Astrocyte (in vitro differentiated cells and primary cell): ENCODE measurements around the gene CAVIN4. TPM values are rescaled to one million over a fixed set of nuclear protein-coding genes. Genes with fewer than 3 reads are reported as not detected.

Source experiments
- DNase-seq: peaks from one replicate; pipeline ENCODE4 v3.0.0-alpha.2; 2010; ENCODE audit warnings: low read depth
- FAIRE-seq: peaks from 2 replicates; lab custom pipeline; 2011; peaks lifted over from hg19 to GRCh38; lab: Jason Lieb, UNC
- H2AFZ ChIP-seq: 2 replicates; pipeline ENCODE4 v1.6.0; 2012; ENCODE audit warnings: low read depth, low read length, inconsistent platforms
- H3K27ac ChIP-seq: 2 replicates; pipeline ENCODE4 v1.5.1; 2011; ENCODE audit warnings: low read depth, low read length, inconsistent platforms
- H3K27me3 ChIP-seq: 2 replicates; pipeline ENCODE4 v1.6.0; 2011; ENCODE audit warnings: low read length, inconsistent platforms; ENCODE audit not compliant: insufficient read depth
- H3K36me3 ChIP-seq: 2 replicates; pipeline ENCODE4 v1.5.1; 2011; ENCODE audit warnings: low read length, inconsistent platforms; ENCODE audit not compliant: insufficient read depth
- H3K4me1 ChIP-seq: 2 replicates; pipeline ENCODE4 v1.5.1; 2011; ENCODE audit warnings: low read length, inconsistent platforms; ENCODE audit not compliant: insufficient read depth
- H3K4me2 ChIP-seq: 2 replicates; pipeline ENCODE4 v1.6.0; 2012; ENCODE audit warnings: low read length, inconsistent platforms
- H3K4me3 ChIP-seq: 2 replicates; pipeline ENCODE4 v1.5.1; 2011; ENCODE audit warnings: low read depth, mild to moderate bottlenecking, low read length, inconsistent platforms; ENCODE audit not compliant: insufficient read depth
- H3K79me2 ChIP-seq: 2 replicates; pipeline ENCODE4 v1.6.0; 2012; ENCODE audit warnings: mild to moderate bottlenecking, low read length, inconsistent platforms; ENCODE audit not compliant: insufficient read depth
- H3K9ac ChIP-seq: 2 replicates; pipeline ENCODE4 v1.6.0; 2012; ENCODE audit warnings: mild to moderate bottlenecking, low read length, inconsistent platforms
- H3K9me3 ChIP-seq: 2 replicates; pipeline ENCODE4 v1.5.1; 2012; ENCODE audit warnings: low read depth, mild to moderate bottlenecking, low read length, inconsistent platforms; ENCODE audit not compliant: insufficient read depth
- H4K20me1 ChIP-seq: 2 replicates; pipeline ENCODE4 v1.6.0; 2012; ENCODE audit warnings: low read length, inconsistent platforms; ENCODE audit not compliant: insufficient read depth
- H3K27ac Mint-ChIP-seq: one replicate; pipeline ENCODE4 v1.8.0; 2021; ENCODE audit warnings: mild to moderate bottlenecking, mixed read lengths; ENCODE audit not compliant: unreplicated experiment
- H3K27me3 Mint-ChIP-seq: one replicate; pipeline ENCODE4 v1.8.0; 2021; ENCODE audit warnings: low read depth, mixed read lengths; ENCODE audit not compliant: unreplicated experiment
- H3K36me3 Mint-ChIP-seq: one replicate; pipeline ENCODE4 v1.8.0; 2021; ENCODE audit warnings: low read depth, mixed read lengths; ENCODE audit not compliant: unreplicated experiment
- H3K4me1 Mint-ChIP-seq: one replicate; pipeline ENCODE4 v1.8.0; 2021; ENCODE audit warnings: low read depth, mixed read lengths; ENCODE audit not compliant: unreplicated experiment
- H3K4me3 Mint-ChIP-seq: one replicate; pipeline ENCODE4 v1.8.0; 2021; ENCODE audit warnings: mild to moderate bottlenecking, moderate library complexity, mixed read lengths; ENCODE audit not compliant: unreplicated experiment
- H3K9me3 Mint-ChIP-seq: one replicate; pipeline ENCODE4 v1.8.0; 2021; ENCODE audit warnings: mild to moderate bottlenecking, mixed read lengths; ENCODE audit not compliant: unreplicated experiment
- CTCF ChIP-seq: IDR thresholded peaks from 2 replicates; pipeline ENCODE4 v1.5.1; 2011; ENCODE audit warnings: low read depth, mild to moderate bottlenecking, inconsistent platforms, low read length, moderate library complexity; ENCODE audit not compliant: insufficient read depth
- EZH2 ChIP-seq: IDR thresholded peaks from 2 replicates; pipeline ENCODE4 v1.6.1; 2012; ENCODE audit warnings: mild to moderate bottlenecking, low read length, inconsistent platforms; ENCODE audit not compliant: insufficient read depth
- total RNA-seq: library from RNA; stranded (reverse); gene quantifications from 2 replicates; pipeline ENCODE4 v1.2.1, GENCODE V29; 2021

The CAVIN4 gene
- total RNA-seq, 1 donor from 2014 or later = 4.2 TPM

- no peaks in the 10 kb centered on the region for H3K79me2 ChIP-seq
These were observed 22.4 kb upstream of the CAVIN4 start for GRCh38 chr9:100555471-100555870.

GRCh38 chr9:100557053-100557452 is 20.8 kb upstream of the CAVIN4 start:
- no peak overlapping the region for H3K4me2 ChIP-seq
- no peak overlapping the region for H3K9ac ChIP-seq
- no peaks in the 10 kb centered on the region for H3K4me1 ChIP-seq
- no peaks in the 10 kb centered on the region for H4K20me1 ChIP-seq
- Mint-ChIP-seq H3K9me3 (no peaks in the 10 kb centered on the region), H3K36me3 (peaks cover 2% of the 10 kb centered on the region), H3K27me3 (no peaks in the 10 kb centered on the region), H3K27ac (no peak overlapping the region), H3K4me3 (no peak overlapping the region), H3K4me1 (peaks cover 3% of the 10 kb centered on the region)
- DNase-seq (no peak), FAIRE-seq (no peak)
- TF ChIP-seq EZH2 = no peak
- no peak for TF ChIP-seq CTCF
- H3K79me2 ChIP-seq = no peaks in the 10 kb centered on the region
- no peak overlapping the region for H3K4me3 ChIP-seq
- no peaks in the 10 kb centered on the region for H3K27me3 ChIP-seq
- no peak overlapping the region for H3K27ac ChIP-seq
- no peak overlapping the region for H2AFZ ChIP-seq
- H3K9me3 ChIP-seq = no peaks in the 10 kb centered on the region
- no peaks in the 10 kb centered on the region for H3K36me3 ChIP-seq

More at GRCh38 chr9:100555471-100555870, 22.4 kb upstream of the CAVIN4 start:
- Histone ChIP-seq H3K36me3 (no peaks in the 10 kb centered on the region), H3K9me3 (no peaks in the 10 kb centered on the region), H3K9ac (no peak overlapping the region), H2AFZ (no peak overlapping the region), H3K4me3 (no peak overlapping the region), H4K20me1 (no peaks in the 10 kb centered on the region), H3K27ac (no peak overlapping the region), H3K4me1 (no peaks in the 10 kb centered on the region), H3K27me3 (no peaks in the 10 kb centered on the region), H3K4me2 (no peak overlapping the region)
- H3K27ac Mint-ChIP-seq = no peak overlapping the region
- DNase-seq (no peak), FAIRE-seq (peak; percentile 26)
- H3K36me3 Mint-ChIP-seq = peaks cover 2% of the 10 kb centered on the region
- no peaks in the 10 kb centered on the region for H3K9me3 Mint-ChIP-seq
- TF ChIP-seq EZH2 (no peak), CTCF (no peak)
- no peak overlapping the region for H3K4me3 Mint-ChIP-seq
- no peaks in the 10 kb centered on the region for H3K27me3 Mint-ChIP-seq
- H3K4me1 Mint-ChIP-seq = no peaks in the 10 kb centered on the region

GRCh38 chr9:100561256-100561655 is 16.6 kb upstream of the CAVIN4 start:
- no peaks in the 10 kb centered on the region for H3K9me3 ChIP-seq
- H3K27me3 ChIP-seq = no peaks in the 10 kb centered on the region
- TF ChIP-seq EZH2 (no peak), CTCF (no peak)
- peaks cover 2% of the 10 kb centered on the region for H3K36me3 Mint-ChIP-seq
- no peaks in the 10 kb centered on the region for H4K20me1 ChIP-seq
- peak; percentile 55 for FAIRE-seq
- H3K9me3 Mint-ChIP-seq = no peaks in the 10 kb centered on the region
- no peak overlapping the region for H3K27ac ChIP-seq
- no peak overlapping the region for H3K27ac Mint-ChIP-seq
- H3K4me1 Mint-ChIP-seq = peaks cover 3% of the 10 kb centered on the region
- peak; percentile 90 for DNase-seq
- H3K4me2 ChIP-seq = peak overlapping the region; percentile 7
- H3K4me3 Mint-ChIP-seq = no peak overlapping the region
- H3K4me1 ChIP-seq = no peaks in the 10 kb centered on the region
- H3K79me2 ChIP-seq = no peaks in the 10 kb centered on the region
- no peak overlapping the region for H3K9ac ChIP-seq
- H3K36me3 ChIP-seq = no peaks in the 10 kb centered on the region
- H3K4me3 ChIP-seq = no peak overlapping the region
- no peak overlapping the region for H2AFZ ChIP-seq
- H3K27me3 Mint-ChIP-seq = no peaks in the 10 kb centered on the region
